ENCODE measurements around the gene EXOC4. TPM values are rescaled to one million over a fixed set of nuclear protein-coding genes. Genes with fewer than 3 reads are reported as not detected.

EXOC4 gene
- total and polyA plus RNA-seq, 2 of the 13 experiments (the other 11 are each of a cell fraction or from before 2014, with no cell fraction given) = 22.5 to 39.0 TPM

DNA sequence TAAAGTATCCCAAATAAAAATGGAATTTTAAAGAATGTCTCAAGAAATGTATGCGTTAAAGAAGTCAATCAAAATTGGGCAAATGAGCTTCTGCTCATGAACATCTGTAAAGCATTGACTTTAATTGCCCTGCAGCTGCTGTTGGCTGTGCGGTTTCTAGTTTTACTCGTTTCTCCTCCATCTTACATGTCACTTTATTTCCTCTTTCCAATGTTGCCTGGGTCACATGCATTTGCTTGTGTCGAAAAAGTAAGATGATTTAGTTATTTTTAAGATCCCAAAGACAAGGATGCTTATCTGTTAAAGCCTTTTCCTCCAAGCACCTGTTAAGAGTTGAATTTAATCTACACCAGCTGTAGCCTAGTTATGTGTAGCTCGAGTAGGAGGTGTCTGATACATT is 310.4 kb downstream of the EXOC4 start:
- in situ Hi-C loops (cut with HindIII; ENCODE audit: extremely low pct_ligation_motif_present, low pct_unique_long_range_greater_than_20kb) = no loop called here
- Histone ChIP-seq H3K27me3 (ENCODE audit: control insufficient read depth in 1 of 2, insufficient read depth in 2 of 2, low read length in 2 of 2) (no peaks in the 10 kb centered on the region), H4K20me1 (ENCODE audit: insufficient read depth, low read length) (no peaks in the 10 kb centered on the region), H3K27ac (ENCODE audit: extremely low read length, insufficient read depth, low read length) (no peak overlapping the region), H3K79me2 (ENCODE audit: insufficient read depth, low read length) (no peaks in the 10 kb centered on the region), H2AFZ (ENCODE audit: low read length) (no peak overlapping the region), H3K4me1 (ENCODE audit: insufficient read depth, low read length) (peaks cover 14% of the 10 kb centered on the region; the same call in 1 of the 2 replicates), H3K4me3 (replicated peaks in 1 of 3; ENCODE audit: insufficient read depth in 1 of 3, low read depth in 2 of 3, low read length in 3 of 3) (no peak overlapping the region), H3K4me2 (ENCODE audit: low read depth, low read length) (no peak overlapping the region), H3K36me3 (replicated peaks in 1 of 2; ENCODE audit: control insufficient read depth in 1 of 2, insufficient read depth in 2 of 2, low read length in 2 of 2) (no peaks in the 10 kb centered on the region), H3K9me3 (ENCODE audit: low read length) (no peaks in the 10 kb centered on the region), H3K9ac (ENCODE audit: insufficient read depth, low read depth, low read length) (no peak overlapping the region)
- 95% methylated on average over 5 of the region's 5 CpGs for WGBS (ENCODE audit: low lambda C conversion rate)
- FAIRE-seq (no peak), DNase-seq (ENCODE audit: low spot score) (no peak), ATAC-seq (no peak)
- no peak for TF ChIP-seq ZNF282 (IDR thresholded peaks at IDR 0.05; ENCODE audit: partially characterized antibody)
- TF ChIP-seq MLLT10 (CRISPR knock-in tag; IDR thresholded peaks at IDR 0.05) = no peak
- no peak for TF ChIP-seq NR2C2 (CRISPR knock-in tag; IDR thresholded peaks at IDR 0.05; ENCODE audit: borderline replicate concordance)
- TF ChIP-seq TCF7 (IDR thresholded peaks at IDR 0.05; ENCODE audit: low read depth) = no peak
- TF ChIP-seq ELF1 (CRISPR knock-in tag; IDR thresholded peaks at IDR 0.05) = no peak
- TF ChIP-seq, protein P1, sequence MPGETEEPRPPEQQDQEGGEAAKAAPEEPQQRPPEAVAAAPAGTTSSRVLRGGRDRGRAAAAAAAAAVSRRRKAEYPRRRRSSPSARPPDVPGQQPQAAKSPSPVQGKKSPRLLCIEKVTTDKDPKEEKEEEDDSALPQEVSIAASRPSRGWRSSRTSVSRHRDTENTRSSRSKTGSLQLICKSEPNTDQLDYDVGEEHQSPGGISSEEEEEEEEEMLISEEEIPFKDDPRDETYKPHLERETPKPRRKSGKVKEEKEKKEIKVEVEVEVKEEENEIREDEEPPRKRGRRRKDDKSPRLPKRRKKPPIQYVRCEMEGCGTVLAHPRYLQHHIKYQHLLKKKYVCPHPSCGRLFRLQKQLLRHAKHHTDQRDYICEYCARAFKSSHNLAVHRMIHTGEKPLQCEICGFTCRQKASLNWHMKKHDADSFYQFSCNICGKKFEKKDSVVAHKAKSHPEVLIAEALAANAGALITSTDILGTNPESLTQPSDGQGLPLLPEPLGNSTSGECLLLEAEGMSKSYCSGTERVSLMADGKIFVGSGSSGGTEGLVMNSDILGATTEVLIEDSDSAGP (CRISPR knock-in tag; IDR thresholded peaks at IDR 0.05; ENCODE audit: borderline replicate concordance) = no peak
- no peak for TF ChIP-seq ATAD3A (CRISPR knock-in tag; IDR thresholded peaks at IDR 0.05)
- no peak for TF ChIP-seq ZNF556 (CRISPR knock-in tag; IDR thresholded peaks at IDR 0.05; ENCODE audit: borderline replicate concordance)
- TF ChIP-seq, protein P2, sequence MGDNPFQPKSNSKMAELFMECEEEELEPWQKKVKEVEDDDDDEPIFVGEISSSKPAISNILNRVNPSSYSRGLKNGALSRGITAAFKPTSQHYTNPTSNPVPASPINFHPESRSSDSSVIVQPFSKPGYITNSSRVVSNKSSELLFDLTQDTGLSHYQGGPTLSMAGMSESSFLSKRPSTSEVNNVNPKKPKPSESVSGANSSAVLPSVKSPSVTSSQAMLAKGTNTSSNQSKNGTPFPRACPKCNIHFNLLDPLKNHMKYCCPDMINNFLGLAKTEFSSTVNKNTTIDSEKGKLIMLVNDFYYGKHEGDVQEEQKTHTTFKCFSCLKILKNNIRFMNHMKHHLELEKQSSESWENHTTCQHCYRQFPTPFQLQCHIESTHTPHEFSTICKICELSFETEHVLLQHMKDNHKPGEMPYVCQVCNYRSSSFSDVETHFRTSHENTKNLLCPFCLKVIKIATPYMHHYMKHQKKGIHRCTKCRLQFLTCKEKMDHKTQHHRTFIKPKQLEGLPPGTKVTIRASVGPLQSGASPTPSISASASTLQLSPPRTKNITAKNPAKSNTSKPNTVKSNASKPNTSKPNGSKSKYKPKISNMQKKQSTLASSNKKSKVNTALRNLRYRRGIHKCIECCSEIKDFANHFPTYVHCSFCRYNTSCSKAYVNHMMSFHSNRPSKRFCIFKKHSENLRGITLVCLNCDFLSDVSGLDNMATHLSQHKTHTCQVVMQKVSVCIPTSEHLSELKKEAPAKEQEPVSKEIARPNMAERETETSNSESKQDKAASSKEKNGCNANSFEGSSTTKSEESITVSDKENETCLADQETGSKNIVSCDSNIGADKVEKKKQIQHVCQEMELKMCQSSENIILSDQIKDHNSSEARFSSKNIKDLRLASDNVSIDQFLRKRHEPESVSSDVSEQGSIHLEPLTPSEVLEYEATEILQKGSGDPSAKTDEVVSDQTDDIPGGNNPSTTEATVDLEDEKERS (CRISPR knock-in tag; IDR thresholded peaks at IDR 0.05) = no peak
- TF ChIP-seq HOXA9 (CRISPR knock-in tag; IDR thresholded peaks at IDR 0.05; ENCODE audit: borderline replicate concordance) = no peak
- no peak for TF ChIP-seq NPAS2 (CRISPR knock-in tag; IDR thresholded peaks at IDR 0.05; ENCODE audit: borderline replicate concordance)
- TF ChIP-seq, protein P3, sequence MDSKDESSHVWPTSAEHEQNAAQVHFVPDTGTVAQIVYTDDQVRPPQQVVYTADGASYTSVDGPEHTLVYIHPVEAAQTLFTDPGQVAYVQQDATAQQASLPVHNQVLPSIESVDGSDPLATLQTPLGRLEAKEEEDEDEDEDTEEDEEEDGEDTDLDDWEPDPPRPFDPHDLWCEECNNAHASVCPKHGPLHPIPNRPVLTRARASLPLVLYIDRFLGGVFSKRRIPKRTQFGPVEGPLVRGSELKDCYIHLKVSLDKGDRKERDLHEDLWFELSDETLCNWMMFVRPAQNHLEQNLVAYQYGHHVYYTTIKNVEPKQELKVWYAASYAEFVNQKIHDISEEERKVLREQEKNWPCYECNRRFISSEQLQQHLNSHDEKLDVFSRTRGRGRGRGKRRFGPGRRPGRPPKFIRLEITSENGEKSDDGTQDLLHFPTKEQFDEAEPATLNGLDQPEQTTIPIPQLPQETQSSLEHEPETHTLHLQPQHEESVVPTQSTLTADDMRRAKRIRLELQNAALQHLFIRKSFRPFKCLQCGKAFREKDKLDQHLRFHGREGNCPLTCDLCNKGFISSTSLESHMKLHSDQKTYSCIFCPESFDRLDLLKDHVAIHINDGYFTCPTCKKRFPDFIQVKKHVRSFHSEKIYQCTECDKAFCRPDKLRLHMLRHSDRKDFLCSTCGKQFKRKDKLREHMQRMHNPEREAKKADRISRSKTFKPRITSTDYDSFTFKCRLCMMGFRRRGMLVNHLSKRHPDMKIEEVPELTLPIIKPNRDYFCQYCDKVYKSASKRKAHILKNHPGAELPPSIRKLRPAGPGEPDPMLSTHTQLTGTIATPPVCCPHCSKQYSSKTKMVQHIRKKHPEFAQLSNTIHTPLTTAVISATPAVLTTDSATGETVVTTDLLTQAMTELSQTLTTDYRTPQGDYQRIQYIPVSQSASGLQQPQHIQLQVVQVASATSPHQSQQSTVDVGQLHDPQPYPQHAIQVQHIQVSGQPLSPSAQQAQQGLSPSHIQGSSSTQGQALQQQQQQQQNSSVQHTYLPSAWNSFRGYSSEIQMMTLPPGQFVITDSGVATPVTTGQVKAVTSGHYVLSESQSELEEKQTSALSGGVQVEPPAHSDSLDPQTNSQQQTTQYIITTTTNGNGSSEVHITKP (CRISPR knock-in tag; IDR thresholded peaks at IDR 0.05; ENCODE audit: low read depth) = no peak
- TF ChIP-seq TCF7L2 (IDR thresholded peaks at IDR 0.05; ENCODE audit: low read depth, low read length) = no peak
- no peak for TF ChIP-seq RBM39 (IDR thresholded peaks at IDR 0.05; ENCODE audit: low read depth, low read length, poor library complexity, severe bottlenecking)
- BruUV-seq (replicated peaks) = no TSS peak
- ChIA-PET CTCF (ENCODE audit: low intra/inter-chr PET ratio, low total read pairs) (no interaction called here), POLR2A (no interaction called here)
- intact Hi-C loops (cut with micrococcal nuclease; ENCODE audit: unreplicated experiment) = no loop called here

Data from HepG2 (cell line).